Cardiac fibroblast (primary cell): ENCODE data around the gene SZRD1.

Source experiments
- DNase-seq, 2 donors: peaks; one replicate each; pipeline versions ENCODE4 v3.0.0 to v3.0.0-alpha.2; 2010; ENCODE audit warnings: low read depth in 2 of 2
- H3K4me3 ChIP-seq, 2 donors: replicated peaks in 1 of 2; 1 replicate in 1 of 2; 2 replicates in 1 of 2; pipeline ENCODE4 v1.5.1; 2011; ENCODE audit warnings: low read depth in 2 of 2, low read length in 2 of 2, mild to moderate bottlenecking in 2 of 2, moderate library complexity in 1 of 2
- CTCF ChIP-seq: IDR thresholded peaks from one replicate; pipeline ENCODE4 v1.5.1; 2011; ENCODE audit warnings: low read depth, mild to moderate bottlenecking, low read length, inconsistent platforms

The SZRD1 gene

DNA sequence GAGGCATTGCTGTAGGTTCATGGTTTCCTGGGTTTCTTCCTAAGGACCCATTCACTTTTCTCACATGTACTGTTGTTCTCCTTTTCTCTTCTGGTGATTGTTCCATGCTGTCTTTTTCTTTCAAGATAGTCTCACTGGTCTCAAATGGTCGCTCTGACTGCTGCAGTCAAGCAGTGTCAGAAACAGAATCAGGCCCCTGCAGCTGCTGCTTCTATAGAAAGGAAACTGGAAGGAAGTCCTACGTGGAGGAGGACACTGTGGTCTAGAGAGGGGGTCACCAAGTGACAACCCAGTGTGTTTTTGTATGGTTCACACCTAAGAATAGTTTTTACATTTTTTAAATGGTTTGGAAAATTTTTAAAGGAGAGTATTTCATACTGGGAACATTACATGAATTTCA, 75.9 kb downstream of the SZRD1 start:
- no peak overlapping the region for H3K4me3 ChIP-seq
- DNase-seq = no peak
- TF ChIP-seq CTCF = no peak

- TF ChIP-seq CTCF = no peak
- no peak for DNase-seq
Measured at GRCh38 chr1:16443975-16444770, 77.1 kb downstream of the SZRD1 start.

GRCh38 chr1:16445052-16445451, 78.0 kb downstream of the SZRD1 start:
- no peak overlapping the region for H3K4me3 ChIP-seq
- DNase-seq = no peak
- TF ChIP-seq CTCF = no peak

More at GRCh38 chr1:16443975-16444770, 77.1 kb downstream of the SZRD1 start:
- no peak overlapping the region for H3K4me3 ChIP-seq

- H3K4me3 ChIP-seq = no peak overlapping the region
- TF ChIP-seq CTCF = no peak
- DNase-seq = no peak
Measured at GRCh38 chr1:16446116-16446515, 79.1 kb downstream of the SZRD1 start.

- no peak overlapping the region for H3K4me3 ChIP-seq
- TF ChIP-seq CTCF = no peak
- DNase-seq = no peak
Measured at GRCh38 chr1:16447641-16448040, 80.6 kb downstream of the SZRD1 start.
